Stimulated activated CD8-positive, alpha-beta memory T cell treated with anti-CD3 and anti-CD28 coated beads, Interleukin-2, amount 100 ng/mL, for 48 hours (primary cell): ENCODE data around the gene PRSS53.
A peak's percentile ranks its signal among the peaks of the same experiment; 100 is the strongest.

Experiments
- DNase-seq, 2 donors: peaks; one replicate each; pipeline ENCODE4 v3.0.0-alpha.2; 2020; ENCODE audit warnings: low read depth in 2 of 2

PRSS53 gene

GRCh38 chr16:31077592-31078396 lies 10.9 kb downstream of the PRSS53 start:
- no peak for DNase-seq

- no peak for DNase-seq
Measured at GRCh38 chr16:31077024-31077423, 11.7 kb downstream of the PRSS53 start.

GRCh38 chr16:31076319-31076718 lies 12.4 kb downstream of the PRSS53 start:
- DNase-seq, result no peak

GRCh38 chr16:31074814-31075183 lies 13.9 kb downstream of the PRSS53 start:
- no peak for DNase-seq

- peak; percentile 93 to 97 for DNase-seq
Measured at GRCh38 chr16:31073970-31074813, 14.6 kb downstream of the PRSS53 start, which contains the start of the genes ZNF646 and ZNF668. ZNF646 (plus strand) TSS chr16:31074422; CDS start chr16:31076325, 1,903 bp downstream. ZNF668 (minus strand) TSS chr16:31074240; CDS start chr16:31064459, 9,781 bp downstream.

- peak; percentile 84 to 87 for DNase-seq
Measured at GRCh38 chr16:31073142-31073969, 15.4 kb downstream of the PRSS53 start.

- no peak for DNase-seq
Measured at GRCh38 chr16:31072540-31073141, 16.1 kb downstream of the PRSS53 start.

- DNase-seq, result no peak
Measured at GRCh38 chr16:31071861-31072260, 16.9 kb downstream of the PRSS53 start.

GRCh38 chr16:31067342-31067741 lies 21.4 kb downstream of the PRSS53 start:
- no peak for DNase-seq

GRCh38 chr16:31064882-31065461 lies 23.8 kb downstream of the PRSS53 start:
- no peak for DNase-seq

- no peak for DNase-seq
Measured at GRCh38 chr16:31063843-31064611, 24.7 kb downstream of the PRSS53 start.

GRCh38 chr16:31063495-31063842 lies 25.3 kb downstream of the PRSS53 start:
- DNase-seq, result no peak

GRCh38 chr16:31061813-31062440 lies 26.8 kb downstream of the PRSS53 start:
- DNase-seq, result no peak

GRCh38 chr16:31061126-31061812 lies 27.5 kb downstream of the PRSS53 start:
- DNase-seq, result no peak

- no peak for DNase-seq
Measured at GRCh38 chr16:31055613-31056012, 33.1 kb downstream of the PRSS53 start.

- DNase-seq, result no peak
Measured at GRCh38 chr16:31052114-31052513, 36.6 kb downstream of the PRSS53 start.

GRCh38 chr16:31050280-31051030 lies 38.3 kb downstream of the PRSS53 start:
- no peak for DNase-seq

GRCh38 chr16:31043898-31044481 lies 44.8 kb downstream of the PRSS53 start:
- no peak for DNase-seq
